SU-DHL-6 (cell line): ENCODE results near the gene ACER3.

Experiments used
- H2AFZ ChIP-seq: fragments of 200-600 bp; sonication (generic); 2 replicates; pipeline ENCODE4 v1.6.1; 2014; ENCODE audit warnings: low read depth, mild to moderate bottlenecking, moderate library complexity, mixed read lengths, antibody characterized with exemption, low read length; ENCODE audit not compliant: severe bottlenecking
- H3F3A ChIP-seq: fragments of 200-600 bp; shearing (Covaris generic); 2 replicates; pipeline ENCODE4 v1.6.0; 2016; ENCODE audit warnings: antibody characterized with exemption, mild to moderate bottlenecking; ENCODE audit not compliant: insufficient read depth
- H3K27ac ChIP-seq: fragments of 200-600 bp; sonication (generic); 2 replicates; pipeline ENCODE4 v1.5.1; 2016; ENCODE audit warnings: low read depth, mild to moderate bottlenecking, low read length, moderate library complexity, mixed read lengths
- H3K27me3 ChIP-seq: fragments of 200-600 bp; sonication (generic), shearing (Covaris generic); 2 replicates; pipeline ENCODE4 v1.6.0; 2014; ENCODE audit warnings: mild to moderate bottlenecking, low read length
- H3K36me3 ChIP-seq: fragments of 200-600 bp; sonication (generic); 2 replicates; pipeline ENCODE4 v1.6.1; 2014; ENCODE audit warnings: mild to moderate bottlenecking, low read length, mixed read lengths
- H3K4me2 ChIP-seq: fragments of 300-600, 200-600 bp; shearing (Covaris generic), sonication (generic); 2 replicates; pipeline ENCODE4 v1.6.0; 2014; ENCODE audit warnings: low read length, low read depth, mild to moderate bottlenecking; ENCODE audit not compliant: poor library complexity, severe bottlenecking
- H3K4me3 ChIP-seq: fragments of 200-600 bp; sonication (generic); 2 replicates; pipeline ENCODE4 v1.5.1; 2014; ENCODE audit warnings: antibody characterized with exemption, low read length, mild to moderate bottlenecking, mixed read lengths; ENCODE audit not compliant: insufficient read depth, poor library complexity, severe bottlenecking
- H3K79me2 ChIP-seq: fragments of 200-600 bp; sonication (generic); 2 replicates; pipeline ENCODE4 v1.6.1; 2014; ENCODE audit warnings: mild to moderate bottlenecking, low read length, moderate library complexity; ENCODE audit not compliant: insufficient read depth
- H3K9ac ChIP-seq: fragments of 200-600 bp; sonication (generic); 2 replicates; pipeline ENCODE4 v1.7.0; 2014; ENCODE audit warnings: mild to moderate bottlenecking, low read length
- H3K9me2 ChIP-seq: fragments of 200-600 bp; sonication (generic); replicated peaks from 2 replicates; pipeline ENCODE4 v1.6.1; 2014; ENCODE audit warnings: low read length; ENCODE audit not compliant: insufficient read depth
- H3K9me3 ChIP-seq: fragments of 200-600 bp; sonication (generic); 2 replicates; pipeline ENCODE4 v1.6.1; 2014; ENCODE audit warnings: low read length, mixed read lengths; ENCODE audit not compliant: insufficient read depth
- H4K20me1 ChIP-seq: fragments of 200-600 bp; sonication (generic); 2 replicates; pipeline ENCODE4 v1.6.1; 2014; ENCODE audit warnings: low read depth, mild to moderate bottlenecking, antibody characterized with exemption, low read length, moderate library complexity, mixed read lengths
- EZH2phosphoT487 ChIP-seq: fragments of 200-600 bp; sonication (generic), shearing (Covaris generic); conservative IDR thresholded peaks from 2 replicates; pipeline ENCODE4 v1.6.1; 2018; ENCODE audit warnings: mild to moderate bottlenecking, antibody characterized with exemption, low read length, moderate library complexity, mixed read lengths
- TF ChIP-seq, protein P1 (sequence below): fragments of 200-600 bp; sonication (generic); IDR thresholded peaks from one replicate; pipeline ENCODE4 v1.5.1; 2017; ENCODE audit warnings: antibody characterized with exemption, mild to moderate bottlenecking, low read length, moderate library complexity; ENCODE audit not compliant: insufficient read depth, poor library complexity, severe bottlenecking

The ACER3 gene

GRCh38 chr11:77068457-77069335, 208.0 kb downstream of the ACER3 start:
- TF ChIP-seq EZH2phosphoT487, result no peak
- TF ChIP-seq, protein P1, sequence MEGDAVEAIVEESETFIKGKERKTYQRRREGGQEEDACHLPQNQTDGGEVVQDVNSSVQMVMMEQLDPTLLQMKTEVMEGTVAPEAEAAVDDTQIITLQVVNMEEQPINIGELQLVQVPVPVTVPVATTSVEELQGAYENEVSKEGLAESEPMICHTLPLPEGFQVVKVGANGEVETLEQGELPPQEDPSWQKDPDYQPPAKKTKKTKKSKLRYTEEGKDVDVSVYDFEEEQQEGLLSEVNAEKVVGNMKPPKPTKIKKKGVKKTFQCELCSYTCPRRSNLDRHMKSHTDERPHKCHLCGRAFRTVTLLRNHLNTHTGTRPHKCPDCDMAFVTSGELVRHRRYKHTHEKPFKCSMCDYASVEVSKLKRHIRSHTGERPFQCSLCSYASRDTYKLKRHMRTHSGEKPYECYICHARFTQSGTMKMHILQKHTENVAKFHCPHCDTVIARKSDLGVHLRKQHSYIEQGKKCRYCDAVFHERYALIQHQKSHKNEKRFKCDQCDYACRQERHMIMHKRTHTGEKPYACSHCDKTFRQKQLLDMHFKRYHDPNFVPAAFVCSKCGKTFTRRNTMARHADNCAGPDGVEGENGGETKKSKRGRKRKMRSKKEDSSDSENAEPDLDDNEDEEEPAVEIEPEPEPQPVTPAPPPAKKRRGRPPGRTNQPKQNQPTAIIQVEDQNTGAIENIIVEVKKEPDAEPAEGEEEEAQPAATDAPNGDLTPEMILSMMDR, result no peak
- no peak overlapping the region for H2AFZ ChIP-seq
- no peaks in the 10 kb centered on the region for H3K27me3 ChIP-seq
- no peaks in the 10 kb centered on the region for H3K9me2 ChIP-seq
- H3K4me3 ChIP-seq, result no peak overlapping the region
- no peaks in the 10 kb centered on the region for H4K20me1 ChIP-seq
- H3K9ac ChIP-seq, result no peak overlapping the region
- no peaks in the 10 kb centered on the region for H3F3A ChIP-seq
- H3K9me3 ChIP-seq, result no peaks in the 10 kb centered on the region
- H3K79me2 ChIP-seq, result no peaks in the 10 kb centered on the region
- no peak overlapping the region for H3K4me2 ChIP-seq
- H3K27ac ChIP-seq, result no peak overlapping the region
- H3K36me3 ChIP-seq, result no peaks in the 10 kb centered on the region

GRCh38 chr11:77069336-77069968, 208.7 kb downstream of the ACER3 start:
- no peak overlapping the region for H3K4me2 ChIP-seq
- no peak overlapping the region for H3K4me3 ChIP-seq
- H3K27me3 ChIP-seq, result no peaks in the 10 kb centered on the region
- no peak for TF ChIP-seq EZH2phosphoT487
- TF ChIP-seq, protein P1, result no peak
- H3K9me2 ChIP-seq, result no peaks in the 10 kb centered on the region
- H3F3A ChIP-seq, result no peaks in the 10 kb centered on the region
- no peaks in the 10 kb centered on the region for H4K20me1 ChIP-seq
- no peak overlapping the region for H3K27ac ChIP-seq
- no peaks in the 10 kb centered on the region for H3K9me3 ChIP-seq
- H3K79me2 ChIP-seq, result no peaks in the 10 kb centered on the region
- no peaks in the 10 kb centered on the region for H3K36me3 ChIP-seq
- H3K9ac ChIP-seq, result no peak overlapping the region
- no peak overlapping the region for H2AFZ ChIP-seq

GRCh38 chr11:77069969-77070582, 209.4 kb downstream of the ACER3 start:
- Histone ChIP-seq H3K9me2 (no peaks in the 10 kb centered on the region), H3K27ac (no peak overlapping the region), H3K4me2 (no peak overlapping the region), H3K79me2 (no peaks in the 10 kb centered on the region), H3K9me3 (no peaks in the 10 kb centered on the region), H3K36me3 (no peaks in the 10 kb centered on the region), H3K27me3 (no peaks in the 10 kb centered on the region), H3F3A (no peaks in the 10 kb centered on the region), H4K20me1 (no peaks in the 10 kb centered on the region), H3K9ac (no peak overlapping the region), H2AFZ (no peak overlapping the region), H3K4me3 (no peak overlapping the region)
- no peak for TF ChIP-seq EZH2phosphoT487
- TF ChIP-seq, protein P1, result no peak
